ENCODE data around the gene DNAH6.

- TF ChIP-seq CTCF (IDR thresholded peaks at IDR 0.05): no peak
- no peak for TF ChIP-seq RNF2 (IDR thresholded peaks at IDR 0.05; ENCODE audit: borderline replicate concordance, low read depth)
- TF ChIP-seq CHD4 (IDR thresholded peaks at IDR 0.05; ENCODE audit: borderline replicate concordance): no peak
- TF ChIP-seq CEBPB (IDR thresholded peaks at IDR 0.05): no peak
- TF ChIP-seq EP300 (IDR thresholded peaks at IDR 0.05): no peak
- TF ChIP-seq BHLHE40 (IDR thresholded peaks at IDR 0.05; ENCODE audit: low read depth, low read length): no peak
Measured at GRCh38 chr2:84785950-84786349, 269.7 kb downstream of the DNAH6 start.

Measured in A549 (cell line).